Body of pancreas (tissue), 4 donors: Measurements from ENCODE around the gene SRD5A1. TPM values are rescaled to one million over a fixed set of nuclear protein-coding genes. Genes with fewer than 3 reads are reported as not detected.
A peak's percentile ranks its signal among the peaks of the same experiment; 100 is the strongest.

Source experiments
- ATAC-seq: fragments of 150-250 bp; one replicate; pipeline ENCODE4 v1.9.1; 2016
- DNase-seq, 4 donors: peaks; one replicate each; pipeline ENCODE4 v3.0.0-alpha.2; 2019
- H3K27ac ChIP-seq, 4 donors: fragments of 200-600 bp; sonication (generic); 1 replicate in 3 of 4; 2 replicates in 1 of 4; pipeline versions ENCODE4 v1.5.1 to v1.6.1; 2016 to 2019; ENCODE audit warnings: mild to moderate bottlenecking in 1 of 4, mixed read lengths in 1 of 4, moderate library complexity in 1 of 4
- H3K27me3 ChIP-seq, 2 donors: fragments of 200-600 bp; sonication (generic); one replicate each; pipeline ENCODE4 v1.6.0; 2016; ENCODE audit warnings: mild to moderate bottlenecking in 1 of 2
- H3K36me3 ChIP-seq, 2 donors: fragments of 200-600 bp; sonication (generic); replicated peaks in 1 of 2; 2 replicates each; pipeline ENCODE4 v1.5.1; 2016; ENCODE audit warnings: low read depth in 2 of 2; ENCODE audit not compliant: insufficient read depth in 1 of 2
- H3K4me1 ChIP-seq: fragments of 200-600 bp; sonication (generic); one replicate; pipeline ENCODE4 v1.6.0; 2016
- H3K4me3 ChIP-seq, 2 donors: fragments of 200-600 bp; sonication (generic); 1 replicate in 1 of 2; 2 replicates in 1 of 2; pipeline ENCODE4 v1.5.1; 2016 to 2019
- H3K9me3 ChIP-seq, 3 donors: fragments of 200-600 bp; sonication (generic); 1 replicate in 2 of 3; 2 replicates in 1 of 3; pipeline ENCODE4 v1.5.1; 2016
- POLR2A ChIP-seq, 3 donors: fragments of 450-650 bp; IDR thresholded peaks; one replicate each; pipeline ENCODE4 v1.6.1; 2016; ENCODE audit warnings: antibody characterized with exemption in 3 of 3, mild to moderate bottlenecking in 2 of 3
- WGBS, 2 donors: methylation state at CpG; one replicate each; pipeline ENCODE4 v1.1.5; 2017; 5-methylcytosine and 5-hydroxymethylcytosine counted together
- intact Hi-C: fragments of 100-400 bp; cut with DNase I; formaldehyde crosslinking; loops from one replicate; pipeline ENCODE4 v1.15.1; 2023
- total RNA-seq, 2 donors: library from RNA; depleted of rRNA; stranded (reverse); fragments of >200 nt; gene quantifications; one replicate each; pipeline ENCODE4 v1.1.0, GENCODE V29; 2016
- TF ChIP-seq, protein P1 (sequence below), 7 experiments: fragments of 450-650 bp in 4 of 7; fragments of 200-600 bp in 3 of 7; sonication (generic) in 3 of 7; IDR thresholded peaks; one replicate each; pipeline ENCODE4 v1.5.1; 2016 to 2019; ENCODE audit warnings: antibody characterized with exemption in 7 of 7

Gene SRD5A1
- total RNA-seq, 2 donors from 2014 or later, result 1.6 to 4.2 TPM

DNA sequence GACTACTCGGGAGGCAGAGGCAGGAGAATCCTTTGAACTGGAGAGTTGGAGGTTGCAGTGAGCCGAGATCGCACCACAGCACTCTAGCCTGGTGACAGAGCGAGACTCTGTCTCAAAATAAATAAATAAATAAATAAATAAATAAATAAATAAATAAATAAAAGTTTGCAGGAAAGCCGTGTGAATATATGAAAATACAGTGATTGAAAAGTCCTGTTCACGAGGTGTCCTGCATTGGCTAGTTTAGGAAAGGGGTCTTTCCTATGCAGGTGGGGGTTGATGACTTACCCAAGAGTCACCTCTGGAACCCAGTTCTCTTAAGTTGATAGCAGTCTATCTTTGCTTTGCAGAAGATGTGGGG, 87.3 kb downstream of the SRD5A1 start:
- Histone ChIP-seq H3K36me3 (no peaks in the 10 kb centered on the region), H3K9me3 (no peaks in the 10 kb centered on the region), H3K4me3 (no peak overlapping the region), H3K27ac (no peak overlapping the region), H3K4me1 (peaks cover 71% of the 10 kb centered on the region), H3K27me3 (no peaks in the 10 kb centered on the region)
- WGBS, 2 donors, result 93 to 95% methylated on average over 6 of the region's 6 CpGs
- intact Hi-C loops, result no loop called here
- ATAC-seq (no peak), DNase-seq (no peak)
- no peak for TF ChIP-seq POLR2A (IDR thresholded peaks at IDR 0.05)
- TF ChIP-seq, protein P1, sequence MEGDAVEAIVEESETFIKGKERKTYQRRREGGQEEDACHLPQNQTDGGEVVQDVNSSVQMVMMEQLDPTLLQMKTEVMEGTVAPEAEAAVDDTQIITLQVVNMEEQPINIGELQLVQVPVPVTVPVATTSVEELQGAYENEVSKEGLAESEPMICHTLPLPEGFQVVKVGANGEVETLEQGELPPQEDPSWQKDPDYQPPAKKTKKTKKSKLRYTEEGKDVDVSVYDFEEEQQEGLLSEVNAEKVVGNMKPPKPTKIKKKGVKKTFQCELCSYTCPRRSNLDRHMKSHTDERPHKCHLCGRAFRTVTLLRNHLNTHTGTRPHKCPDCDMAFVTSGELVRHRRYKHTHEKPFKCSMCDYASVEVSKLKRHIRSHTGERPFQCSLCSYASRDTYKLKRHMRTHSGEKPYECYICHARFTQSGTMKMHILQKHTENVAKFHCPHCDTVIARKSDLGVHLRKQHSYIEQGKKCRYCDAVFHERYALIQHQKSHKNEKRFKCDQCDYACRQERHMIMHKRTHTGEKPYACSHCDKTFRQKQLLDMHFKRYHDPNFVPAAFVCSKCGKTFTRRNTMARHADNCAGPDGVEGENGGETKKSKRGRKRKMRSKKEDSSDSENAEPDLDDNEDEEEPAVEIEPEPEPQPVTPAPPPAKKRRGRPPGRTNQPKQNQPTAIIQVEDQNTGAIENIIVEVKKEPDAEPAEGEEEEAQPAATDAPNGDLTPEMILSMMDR (IDR thresholded peaks at IDR 0.05), result no peak

DNA sequence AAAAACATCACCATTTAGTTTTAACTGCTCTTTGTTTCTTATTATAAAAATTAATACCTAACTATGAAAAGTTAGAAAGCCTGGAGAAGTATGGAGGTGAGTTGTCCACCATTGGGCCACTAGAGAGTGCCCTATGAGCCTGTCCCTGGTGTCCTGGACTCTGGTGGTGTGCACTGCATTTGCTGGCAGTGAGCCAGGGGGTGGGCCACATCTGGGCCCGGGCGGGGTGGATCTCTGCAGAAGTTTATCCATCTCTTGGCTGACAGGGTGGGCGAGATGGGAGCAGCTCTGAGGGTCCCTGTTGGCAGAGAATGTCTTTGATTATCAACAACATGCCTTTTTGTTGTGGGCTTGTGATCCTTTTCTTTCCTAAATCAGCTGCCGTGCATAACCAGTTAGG, 88.2 kb downstream of the SRD5A1 start:
- H3K27me3 ChIP-seq, result no peaks in the 10 kb centered on the region
- H3K9me3 ChIP-seq, result no peaks in the 10 kb centered on the region
- intact Hi-C loops, result no loop called here
- H3K36me3 ChIP-seq, result no peaks in the 10 kb centered on the region
- peaks cover 62% of the 10 kb centered on the region for H3K4me1 ChIP-seq
- peak overlapping the region in 1 of 4 donors; percentile 54 for H3K27ac ChIP-seq
- ATAC-seq (no peak), DNase-seq (no peak)
- no peak for TF ChIP-seq POLR2A (IDR thresholded peaks at IDR 0.05)
- TF ChIP-seq, protein P1 (IDR thresholded peaks at IDR 0.05), result no peak
- 75 to 84% methylated on average over 4 of the region's 4 CpGs for WGBS, 2 donors
- no peak overlapping the region for H3K4me3 ChIP-seq

DNA sequence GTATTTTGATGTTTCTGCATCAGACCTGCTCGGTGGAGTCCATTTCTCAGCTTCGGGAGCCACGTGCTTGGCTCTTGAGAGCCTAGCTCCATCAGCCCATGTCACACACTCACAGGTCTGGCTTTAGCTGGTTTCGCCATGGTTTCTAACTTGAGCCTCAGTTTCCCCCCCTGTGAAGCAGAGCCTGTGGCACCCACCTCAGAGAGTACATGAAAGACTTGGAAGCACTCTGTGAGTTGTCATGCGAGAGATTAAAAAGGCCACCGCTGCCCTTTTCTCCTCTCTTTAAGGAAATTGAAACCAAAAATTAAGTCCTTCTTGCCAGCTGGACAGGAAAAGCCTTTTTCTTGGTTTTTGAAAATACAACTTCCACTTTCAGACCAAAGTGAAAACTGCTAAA, 88.8 kb downstream of the SRD5A1 start:
- H3K36me3 ChIP-seq, result no peaks in the 10 kb centered on the region
- no peaks in the 10 kb centered on the region for H3K27me3 ChIP-seq
- no peak overlapping the region for H3K4me3 ChIP-seq
- ATAC-seq (no peak), DNase-seq (no peak)
- TF ChIP-seq, protein P1 (IDR thresholded peaks at IDR 0.05), result no peak
- TF ChIP-seq POLR2A (IDR thresholded peaks at IDR 0.05), result no peak
- peaks cover 56% of the 10 kb centered on the region for H3K4me1 ChIP-seq
- WGBS, 2 donors, result 73 to 76% methylated on average over 6 of the region's 6 CpGs
- peak overlapping the region in 1 of 4 donors; percentile 54 for H3K27ac ChIP-seq
- intact Hi-C loops, result no loop called here
- H3K9me3 ChIP-seq, result no peaks in the 10 kb centered on the region

DNA sequence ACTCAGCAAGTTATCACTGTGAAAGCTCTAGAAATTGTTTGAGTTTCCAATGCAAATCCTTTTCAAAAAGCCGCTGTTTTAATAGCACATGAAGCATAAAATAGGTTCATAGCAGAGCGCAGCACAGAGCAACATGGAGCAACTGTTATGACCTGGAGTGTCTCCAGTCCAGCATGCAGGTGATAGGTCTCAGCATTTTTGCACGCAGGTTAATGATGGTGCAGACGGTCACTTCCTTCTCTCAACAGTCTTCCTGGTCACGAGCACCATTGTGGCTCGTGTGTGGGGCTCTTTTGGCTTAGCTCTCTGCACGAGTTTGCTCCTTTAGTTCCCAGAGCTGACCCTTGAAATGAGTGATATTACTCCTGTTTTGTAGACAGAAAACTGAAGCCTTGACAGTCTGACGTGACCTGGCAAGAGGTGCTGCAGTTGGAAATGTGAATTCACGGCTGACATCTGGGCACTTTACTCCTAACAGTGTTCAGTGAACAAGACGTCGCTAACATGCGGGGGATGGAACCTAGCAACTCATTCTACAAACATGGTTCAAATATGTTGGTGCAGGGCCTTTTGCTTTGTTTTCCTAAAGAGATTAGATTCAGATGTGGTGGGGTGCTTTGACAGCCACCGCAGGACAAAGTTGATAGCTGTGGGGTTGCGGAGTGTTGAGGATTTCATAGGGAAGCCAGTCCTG, 90.0 kb downstream of the SRD5A1 start:
- Histone ChIP-seq H3K36me3 (no peaks in the 10 kb centered on the region), H3K27ac (no peak overlapping the region), H3K4me1 (peaks cover 44% of the 10 kb centered on the region), H3K27me3 (no peaks in the 10 kb centered on the region), H3K4me3 (no peak overlapping the region), H3K9me3 (no peaks in the 10 kb centered on the region)
- no peak for DNase-seq
- intact Hi-C loops, result no loop called here
- TF ChIP-seq, protein P1 (IDR thresholded peaks at IDR 0.05), result no peak
- no peak for TF ChIP-seq POLR2A (IDR thresholded peaks at IDR 0.05)
- WGBS, 2 donors, result 44 to 62% methylated on average over 10 to 14 of the region's 14 CpGs
- ATAC-seq, result no peak

DNA sequence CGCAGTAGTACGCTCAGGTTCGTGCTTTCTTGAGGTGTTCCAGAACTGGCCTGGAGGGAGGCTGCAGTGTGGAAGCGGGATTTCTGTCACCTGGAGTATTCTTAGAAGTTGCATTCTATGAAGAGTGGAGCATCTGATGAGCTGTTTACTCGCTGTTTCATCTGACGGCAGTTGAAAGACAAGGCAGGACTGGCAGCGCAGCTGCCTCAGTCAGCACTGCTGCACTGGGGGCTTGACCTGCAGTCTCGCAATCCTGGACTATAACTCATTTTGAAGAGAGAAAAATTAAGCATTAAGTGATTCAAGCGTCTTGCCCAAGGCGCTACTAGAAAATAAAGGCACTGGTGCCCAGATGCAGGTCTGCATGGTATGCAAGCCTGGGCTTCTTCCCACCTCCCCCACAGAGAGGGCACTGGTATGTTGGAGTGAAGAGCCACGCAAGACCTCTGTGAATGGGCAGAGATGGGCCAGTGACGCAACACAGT, 90.6 kb downstream of the SRD5A1 start:
- Histone ChIP-seq H3K4me3 (no peak overlapping the region), H3K27me3 (no peaks in the 10 kb centered on the region), H3K9me3 (no peaks in the 10 kb centered on the region), H3K36me3 (no peaks in the 10 kb centered on the region), H3K27ac (no peak overlapping the region), H3K4me1 (peaks cover 39% of the 10 kb centered on the region)
- WGBS, 2 donors, result 87 to 93% methylated on average over 12 of the region's 12 CpGs
- ATAC-seq (no peak), DNase-seq (no peak)
- intact Hi-C loops, result no loop called here
- TF ChIP-seq, protein P1 (IDR thresholded peaks at IDR 0.05), result no peak
- no peak for TF ChIP-seq POLR2A (IDR thresholded peaks at IDR 0.05)
